Bronchial epithelial cell (primary cell): ENCODE measurements around the gene SIVA1. TPM values are rescaled to one million over a fixed set of nuclear protein-coding genes. Genes with fewer than 3 reads are reported as not detected.

Experiments
- DNase-seq: peaks from one replicate; pipeline ENCODE4 v3.0.0-alpha.2; 2010; ENCODE audit warnings: low read depth
- FAIRE-seq: peaks from 2 replicates; lab custom pipeline; 2011; peaks lifted over from hg19 to GRCh38; lab: Jason Lieb, UNC
- H3K27me3 ChIP-seq: 2 replicates; pipeline ENCODE4 v1.5.1; 2011; ENCODE audit warnings: low read length; ENCODE audit not compliant: control insufficient read depth, insufficient read depth
- H3K36me3 ChIP-seq: 2 replicates; pipeline ENCODE4 v1.5.1; 2011; ENCODE audit warnings: low read length; ENCODE audit not compliant: control insufficient read depth, insufficient read depth
- H3K4me3 ChIP-seq: 2 replicates; pipeline ENCODE4 v1.5.1; 2011; ENCODE audit warnings: mild to moderate bottlenecking, low read depth, low read length, control low read depth
- CTCF ChIP-seq: IDR thresholded peaks from 2 replicates; pipeline ENCODE4 v1.5.1; 2011; ENCODE audit warnings: mild to moderate bottlenecking, moderate library complexity, low read length, control low read depth, inconsistent platforms; ENCODE audit not compliant: insufficient read depth, severe bottlenecking
- total RNA-seq: library from RNA; depleted of rRNA; stranded (reverse); fragments of >200 nt; gene quantifications from 2 replicates; pipeline ENCODE4 v1.2.1, GENCODE V29; 2014

SIVA1 gene
- total RNA-seq, 1 donor from 2014 or later: 85.0 TPM

- Histone ChIP-seq H3K36me3 (peaks cover 36% of the 10 kb centered on the region), H3K27me3 (no peaks in the 10 kb centered on the region), H3K4me3 (no peak overlapping the region)
- FAIRE-seq (no peak), DNase-seq (no peak)
- TF ChIP-seq CTCF: no peak
Measured at GRCh38 chr14:104755621-104756020, 2.7 kb downstream of the SIVA1 start.

GRCh38 chr14:104756477-104757237 is 3.7 kb downstream of the SIVA1 start:
- FAIRE-seq (no peak), DNase-seq (no peak)
- H3K36me3 ChIP-seq: peaks cover 36% of the 10 kb centered on the region
- H3K4me3 ChIP-seq: no peak overlapping the region
- TF ChIP-seq CTCF: no peak
- H3K27me3 ChIP-seq: no peaks in the 10 kb centered on the region

- no peak overlapping the region for H3K4me3 ChIP-seq
- H3K27me3 ChIP-seq: no peaks in the 10 kb centered on the region
- no peak for FAIRE-seq
- no peak for DNase-seq
- peaks cover 36% of the 10 kb centered on the region for H3K36me3 ChIP-seq
- TF ChIP-seq CTCF: no peak
Measured at GRCh38 chr14:104757238-104757585, 4.3 kb downstream of the SIVA1 start.

- TF ChIP-seq CTCF: no peak
- FAIRE-seq (no peak), DNase-seq (no peak)
- peaks cover 36% of the 10 kb centered on the region for H3K36me3 ChIP-seq
- no peaks in the 10 kb centered on the region for H3K27me3 ChIP-seq
- no peak overlapping the region for H3K4me3 ChIP-seq
Measured at GRCh38 chr14:104757681-104758392, 4.9 kb downstream of the SIVA1 start.

GRCh38 chr14:104758981-104759969 is 6.3 kb downstream of the SIVA1 start:
- TF ChIP-seq CTCF: no peak
- peak; percentile 79 for FAIRE-seq
- no peak for DNase-seq
- H3K36me3 ChIP-seq: peaks cover 36% of the 10 kb centered on the region
- H3K27me3 ChIP-seq: no peaks in the 10 kb centered on the region
- H3K4me3 ChIP-seq: no peak overlapping the region
